DMS79 treated with DMSO at 0.1 percent for 48 hours (cell line): ENCODE measurements around the gene NFKB1.
"Not testable (repeated sequence)": the region's sequence is repeated elsewhere in the genome, so short reads cannot be mapped to it uniquely, and the experiment has no call there.

Source experiments
- DNase-seq: peaks from one replicate; lab custom pipeline; 2025; lab: John Stamatoyannopoulos, UW

Gene NFKB1

DNA sequence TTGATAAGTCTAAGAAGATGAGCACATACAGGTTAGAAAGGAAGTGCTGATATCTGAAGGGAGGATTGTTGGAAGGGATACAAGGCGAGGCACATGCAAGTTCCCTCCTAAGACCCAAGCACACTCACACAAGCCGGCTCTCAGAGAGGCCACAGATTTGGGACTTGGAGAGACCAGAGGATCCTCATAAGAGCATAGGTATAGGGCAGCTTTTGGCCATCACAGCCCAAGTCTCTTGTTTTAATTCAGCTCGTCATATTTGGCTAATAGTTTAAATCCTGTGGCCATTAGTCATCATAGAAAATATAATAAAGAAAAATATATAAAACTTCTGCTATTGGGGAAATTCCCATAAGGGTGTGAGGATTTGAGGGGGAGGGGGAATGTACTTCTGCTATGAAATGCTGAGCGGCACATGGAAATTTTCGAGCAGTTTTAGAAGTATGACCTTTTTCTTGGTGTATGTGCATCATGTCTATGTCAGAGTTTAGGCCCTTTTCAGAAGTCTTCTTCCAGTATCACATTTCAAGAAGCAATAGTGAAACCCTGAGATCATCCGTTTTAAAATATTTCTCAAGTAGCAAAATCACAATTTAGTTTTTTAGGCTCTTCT, 97.7 kb downstream of the NFKB1 start:
- DNase-seq: no peak

DNA sequence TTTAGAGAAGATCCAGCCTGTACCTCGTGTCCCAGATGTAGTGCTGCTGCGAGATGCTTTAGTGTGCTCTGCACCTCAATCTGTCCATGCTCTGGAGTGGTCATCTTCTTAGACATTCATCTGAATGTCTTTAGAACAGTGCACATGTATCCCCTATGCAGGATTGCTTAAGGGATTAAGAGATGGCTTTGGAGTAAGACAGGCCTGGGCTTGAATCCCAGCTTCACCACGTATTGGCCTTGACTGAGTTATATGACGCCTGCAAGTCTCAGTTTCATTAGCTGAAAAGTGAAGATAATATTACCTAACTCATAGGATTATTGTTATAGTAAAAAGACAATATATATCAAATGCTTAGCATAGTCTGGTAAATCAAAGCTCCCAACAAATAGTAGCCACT, 98.3 kb downstream of the NFKB1 start:
- DNase-seq: no peak

DNA sequence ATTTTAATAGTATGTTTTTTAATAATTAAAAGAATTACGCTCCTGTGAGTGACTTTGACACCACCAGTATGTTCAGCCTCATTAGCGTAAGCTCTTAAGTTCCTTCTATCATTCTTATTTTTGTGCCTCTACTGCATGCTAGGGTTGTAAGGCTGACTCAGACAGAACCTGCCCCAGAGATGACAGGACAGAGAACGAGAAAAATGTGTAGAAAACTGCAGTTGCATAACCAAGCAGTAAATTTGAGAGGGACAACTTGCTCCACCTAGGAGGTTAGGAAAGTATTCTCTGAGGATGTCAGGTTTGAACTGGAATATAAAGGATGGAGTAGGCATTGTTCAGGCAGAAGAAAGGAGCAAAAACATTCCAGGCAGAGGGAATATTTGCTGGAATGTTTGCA, 98.7 kb downstream of the NFKB1 start:
- no peak for DNase-seq

DNA sequence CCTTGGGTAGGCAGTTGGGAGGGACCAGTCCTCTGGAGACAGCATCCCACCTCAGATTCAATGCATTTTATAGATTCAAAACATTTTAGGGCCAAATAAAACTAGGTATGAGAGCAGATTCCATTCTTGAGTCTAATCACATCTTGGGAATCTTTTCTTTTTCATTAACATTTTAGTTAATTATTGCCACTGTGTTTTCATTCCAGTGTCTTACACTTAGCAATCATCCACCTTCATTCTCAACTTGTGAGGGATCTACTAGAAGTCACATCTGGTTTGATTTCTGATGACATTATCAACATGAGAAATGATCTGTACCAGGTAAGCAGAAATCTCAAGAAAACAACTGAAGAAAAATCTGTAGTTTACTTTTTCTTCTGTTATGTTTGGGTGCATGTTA, 99.5 kb downstream of the NFKB1 start:
- DNase-seq: no peak

DNA sequence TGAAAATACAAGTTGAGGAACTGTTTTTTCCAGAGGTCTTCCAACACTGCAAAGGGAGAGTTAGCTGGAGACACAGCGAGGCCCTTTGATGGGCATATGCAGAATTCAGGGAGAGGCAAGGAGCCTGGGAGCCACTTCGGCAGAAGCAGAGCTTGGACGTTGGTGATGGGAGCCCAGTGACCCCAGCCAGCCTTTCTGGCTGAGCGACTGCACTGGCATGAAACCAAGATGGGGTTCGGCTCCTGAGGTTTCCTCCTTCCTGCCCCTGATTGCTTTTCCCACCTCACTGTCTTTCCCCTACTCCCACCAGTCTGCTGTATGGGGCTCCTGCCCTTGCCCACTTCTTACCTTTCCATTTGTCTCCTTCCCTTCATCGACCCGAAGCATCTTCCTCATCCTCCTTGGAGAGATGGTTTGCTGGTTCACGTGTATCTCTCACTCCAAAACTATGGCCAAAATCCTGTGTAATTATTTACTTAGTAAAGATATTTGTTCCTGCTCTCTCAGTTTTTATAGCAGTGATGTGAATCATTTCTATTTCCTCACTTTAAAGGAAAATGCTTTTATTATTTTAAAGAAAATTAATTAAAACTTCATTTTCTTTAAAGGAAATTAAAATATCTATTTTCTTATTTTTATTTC, 100.5 kb downstream of the NFKB1 start:
- no peak for DNase-seq

DNA sequence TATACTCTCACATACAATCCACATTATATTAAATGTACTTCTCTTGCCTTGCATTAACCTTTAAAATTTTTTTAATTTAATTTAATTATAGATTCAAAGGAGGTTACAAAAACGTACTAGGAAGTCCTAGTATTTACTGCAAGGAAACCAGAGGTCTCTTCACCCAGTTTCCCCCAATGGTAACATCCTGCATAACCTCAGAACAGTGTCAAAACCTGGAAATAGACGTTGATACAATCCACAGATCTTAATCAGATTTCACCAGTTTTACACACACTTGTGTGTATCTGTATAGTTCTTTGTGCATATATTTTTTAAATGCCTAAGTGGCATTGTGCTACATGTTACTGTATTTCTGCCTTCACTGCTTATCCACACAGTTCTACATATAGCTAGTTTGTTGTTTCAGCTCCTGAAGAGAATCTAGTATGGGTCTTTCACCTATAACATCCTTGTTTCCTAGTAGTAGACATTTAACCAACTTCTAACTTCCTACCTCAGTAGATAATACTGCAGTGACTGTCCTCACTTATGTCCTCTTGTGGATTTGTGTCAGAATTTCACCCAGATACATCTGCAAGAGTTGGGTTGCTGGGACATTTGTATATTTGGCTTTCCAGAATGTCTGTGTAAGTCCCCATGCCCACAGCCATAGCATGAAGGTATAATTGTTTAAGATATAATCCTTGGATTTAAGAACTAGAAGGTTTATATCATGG, 103.2 kb downstream of the NFKB1 start:
- DNase-seq: no peak

DNA sequence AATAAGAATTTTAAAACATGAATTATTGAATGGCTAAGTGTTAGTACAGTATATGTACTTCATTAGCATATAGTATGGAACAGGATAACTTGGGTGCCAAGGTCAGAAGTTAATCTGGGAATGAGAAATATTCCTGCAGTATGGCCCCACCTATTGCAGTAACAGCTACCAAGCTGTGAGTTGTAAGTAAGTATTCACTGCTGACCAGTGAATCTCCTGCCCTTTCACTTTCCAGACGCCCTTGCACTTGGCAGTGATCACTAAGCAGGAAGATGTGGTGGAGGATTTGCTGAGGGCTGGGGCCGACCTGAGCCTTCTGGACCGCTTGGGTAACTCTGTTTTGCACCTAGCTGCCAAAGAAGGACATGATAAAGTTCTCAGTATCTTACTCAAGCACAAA, 105.1 kb downstream of the NFKB1 start:
- no peak for DNase-seq

DNA sequence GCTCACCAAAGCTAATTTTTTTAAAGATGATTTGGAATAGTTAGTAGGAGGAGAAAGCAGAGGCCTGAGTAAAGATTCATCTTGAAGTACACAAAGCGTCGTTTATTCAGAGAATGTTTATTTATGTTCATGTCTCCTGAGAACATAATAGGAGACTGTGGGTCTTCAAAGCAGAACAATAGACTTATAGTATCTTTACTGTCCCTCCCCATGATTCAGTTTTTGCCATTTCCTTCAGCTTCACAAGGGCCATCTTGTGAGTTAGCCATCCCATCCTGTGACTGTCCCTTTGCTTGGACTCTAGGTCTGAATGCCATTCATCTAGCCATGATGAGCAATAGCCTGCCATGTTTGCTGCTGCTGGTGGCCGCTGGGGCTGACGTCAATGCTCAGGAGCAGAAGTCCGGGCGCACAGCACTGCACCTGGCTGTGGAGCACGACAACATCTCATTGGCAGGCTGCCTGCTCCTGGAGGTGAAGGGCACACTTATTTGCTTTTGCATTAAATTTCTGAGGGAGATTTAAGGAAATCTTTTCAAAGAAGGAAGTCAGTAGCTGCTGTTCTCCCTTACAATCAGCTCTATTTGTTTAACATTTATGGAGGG, 105.8 kb downstream of the NFKB1 start:
- no peak for DNase-seq

DNA sequence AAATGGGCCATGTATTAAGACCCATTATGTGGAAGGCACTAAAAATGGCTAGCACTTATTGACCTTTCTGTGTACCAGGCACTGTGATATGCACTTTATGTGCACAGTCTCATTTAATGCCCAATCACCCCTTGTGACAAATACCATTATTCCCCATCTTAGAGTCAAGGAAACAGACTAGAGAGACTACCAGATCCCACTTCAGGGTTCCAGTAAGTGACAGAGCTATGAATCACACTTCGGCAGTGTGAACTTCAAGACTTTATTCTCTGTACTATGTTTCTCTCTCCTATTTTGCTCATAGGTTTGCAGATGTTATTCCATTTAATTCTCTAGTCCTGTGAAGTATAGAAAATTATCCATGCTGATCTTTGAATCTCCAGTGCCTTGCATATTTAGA, 107.0 kb downstream of the NFKB1 start:
- no peak for DNase-seq

DNA sequence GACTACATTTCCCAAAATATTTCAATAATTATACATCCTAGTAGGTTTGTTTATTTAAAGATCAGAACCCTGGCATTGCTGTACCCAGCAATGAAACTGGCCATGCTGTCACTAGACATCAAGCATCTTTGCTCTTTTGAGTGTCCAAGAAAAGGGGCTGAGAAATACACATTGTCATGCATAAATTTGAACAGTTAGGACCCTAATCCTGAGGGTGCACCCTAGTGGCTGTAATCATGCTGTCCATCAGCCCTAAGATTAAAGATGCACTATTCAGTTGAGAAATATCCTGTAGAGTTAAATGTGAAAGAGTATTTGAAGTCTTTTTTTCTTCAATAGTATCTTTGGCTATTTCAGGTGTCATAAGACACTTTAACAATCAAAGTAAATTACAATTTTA, 108.8 kb downstream of the NFKB1 start:
- DNase-seq: no peak

DNA sequence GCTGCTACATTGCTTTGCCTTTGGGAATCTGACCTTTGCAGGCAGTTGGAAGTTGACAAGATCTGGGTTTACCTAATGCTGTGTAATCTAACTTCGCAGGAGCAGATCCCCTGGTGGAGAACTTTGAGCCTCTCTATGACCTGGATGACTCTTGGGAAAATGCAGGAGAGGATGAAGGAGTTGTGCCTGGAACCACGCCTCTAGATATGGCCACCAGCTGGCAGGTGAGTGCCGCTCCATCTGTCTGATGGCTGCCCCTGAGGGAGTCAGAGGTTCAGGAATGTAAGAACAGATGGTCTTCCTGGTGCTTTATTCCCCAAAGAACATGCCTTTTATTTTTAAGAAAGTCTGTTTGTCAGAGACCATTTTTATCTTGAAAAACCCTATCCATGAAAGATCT, 109.3 kb downstream of the NFKB1 start:
- no peak for DNase-seq

DNA sequence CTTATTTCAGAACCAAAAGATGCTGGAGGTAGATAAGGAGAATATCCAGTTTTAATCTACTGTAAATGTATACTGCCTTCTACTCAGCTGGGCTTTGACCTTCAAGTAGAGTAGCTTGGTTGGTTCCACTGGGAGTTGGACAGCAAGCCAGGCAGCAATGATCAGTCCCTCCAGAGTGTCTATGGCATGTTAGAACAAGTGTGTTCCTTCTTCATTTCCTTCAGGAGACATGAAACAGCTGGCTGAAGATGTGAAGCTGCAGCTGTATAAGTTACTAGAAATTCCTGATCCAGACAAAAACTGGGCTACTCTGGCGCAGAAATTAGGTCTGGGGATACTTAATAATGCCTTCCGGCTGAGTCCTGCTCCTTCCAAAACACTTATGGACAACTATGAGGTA, 111.1 kb downstream of the NFKB1 start:
- DNase-seq: no peak

DNA sequence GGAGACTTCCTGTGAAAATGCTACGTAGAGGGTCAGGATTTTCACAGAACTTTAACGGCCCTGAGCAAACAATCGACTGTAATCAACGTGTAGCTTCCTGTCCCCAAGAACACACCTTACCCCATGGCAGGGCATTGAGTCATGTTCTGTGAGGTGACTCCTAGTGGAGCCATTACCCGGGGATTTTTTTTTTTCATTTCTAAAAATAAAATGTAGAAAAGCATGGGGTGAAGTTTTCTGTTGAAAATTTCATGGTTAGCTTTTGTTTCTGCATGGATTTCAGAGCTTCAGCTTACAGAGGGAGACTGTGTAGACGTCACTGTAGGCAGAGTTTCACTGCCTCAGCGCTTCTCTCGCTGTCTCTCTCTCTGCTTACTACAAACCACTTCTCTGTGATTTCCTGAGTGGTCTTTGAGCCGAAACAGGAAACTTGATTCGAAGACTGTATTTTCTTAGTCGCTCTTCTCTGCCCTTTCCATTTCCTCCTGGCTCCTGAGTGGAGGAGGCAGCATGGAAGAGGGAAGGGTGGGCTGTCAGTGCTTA, 111.7 kb downstream of the NFKB1 start:
- DNase-seq: no peak

DNA sequence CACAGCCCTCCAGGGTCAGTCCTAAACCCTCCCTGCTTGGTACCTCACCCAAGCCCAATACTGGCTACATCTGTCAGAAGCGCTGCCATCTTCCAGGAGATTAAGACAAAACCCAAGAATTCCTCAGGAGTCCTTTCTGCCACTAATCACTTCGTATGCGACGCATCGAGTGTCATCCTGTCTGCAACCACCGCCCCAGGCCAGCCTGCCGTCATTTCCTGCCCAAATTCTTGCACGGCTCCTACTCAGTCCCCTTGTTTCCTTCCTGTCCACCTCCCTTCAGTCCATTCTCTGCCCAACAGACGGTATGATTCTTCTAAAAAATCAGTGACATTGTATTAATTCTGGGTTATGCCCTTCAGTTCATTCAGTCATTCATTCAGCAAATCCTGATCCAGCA, 113.6 kb downstream of the NFKB1 start:
- no peak for DNase-seq

DNA sequence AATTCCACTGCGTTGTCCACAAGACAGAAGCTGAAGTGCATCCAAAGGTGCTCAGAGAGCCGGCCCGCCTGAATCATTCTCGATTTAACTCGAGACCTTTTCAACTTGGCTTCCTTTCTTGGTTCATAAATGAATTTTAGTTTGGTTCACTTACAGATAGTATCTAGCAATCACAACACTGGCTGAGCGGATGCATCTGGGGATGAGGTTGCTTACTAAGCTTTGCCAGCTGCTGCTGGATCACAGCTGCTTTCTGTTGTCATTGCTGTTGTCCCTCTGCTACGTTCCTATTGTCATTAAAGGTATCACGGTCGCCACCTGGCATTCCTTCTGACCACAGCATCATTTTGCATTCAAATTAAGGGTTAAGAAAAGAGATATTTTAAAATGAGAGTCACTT, 115.5 kb downstream of the NFKB1 start:
- no peak for DNase-seq

DNA sequence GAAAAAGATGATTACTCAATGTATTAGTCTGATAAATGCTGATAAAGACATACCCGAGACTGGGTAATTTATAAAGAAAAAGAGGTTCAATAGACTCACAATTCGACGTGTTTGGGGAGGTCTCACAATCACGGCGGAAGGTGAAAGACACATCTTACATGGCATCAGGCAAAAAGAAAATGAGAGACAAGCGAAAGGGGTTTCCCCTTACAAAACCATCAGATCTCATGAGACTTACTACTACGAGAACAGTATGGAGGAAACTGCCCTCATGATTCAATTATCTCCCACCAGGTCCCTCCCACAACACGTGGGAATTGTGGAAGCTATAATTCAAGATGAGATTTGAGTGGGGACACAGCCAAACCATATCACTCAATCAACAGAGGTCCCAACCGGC, 117.9 kb downstream of the NFKB1 start:
- DNase-seq: not testable (repeated sequence)

DNA sequence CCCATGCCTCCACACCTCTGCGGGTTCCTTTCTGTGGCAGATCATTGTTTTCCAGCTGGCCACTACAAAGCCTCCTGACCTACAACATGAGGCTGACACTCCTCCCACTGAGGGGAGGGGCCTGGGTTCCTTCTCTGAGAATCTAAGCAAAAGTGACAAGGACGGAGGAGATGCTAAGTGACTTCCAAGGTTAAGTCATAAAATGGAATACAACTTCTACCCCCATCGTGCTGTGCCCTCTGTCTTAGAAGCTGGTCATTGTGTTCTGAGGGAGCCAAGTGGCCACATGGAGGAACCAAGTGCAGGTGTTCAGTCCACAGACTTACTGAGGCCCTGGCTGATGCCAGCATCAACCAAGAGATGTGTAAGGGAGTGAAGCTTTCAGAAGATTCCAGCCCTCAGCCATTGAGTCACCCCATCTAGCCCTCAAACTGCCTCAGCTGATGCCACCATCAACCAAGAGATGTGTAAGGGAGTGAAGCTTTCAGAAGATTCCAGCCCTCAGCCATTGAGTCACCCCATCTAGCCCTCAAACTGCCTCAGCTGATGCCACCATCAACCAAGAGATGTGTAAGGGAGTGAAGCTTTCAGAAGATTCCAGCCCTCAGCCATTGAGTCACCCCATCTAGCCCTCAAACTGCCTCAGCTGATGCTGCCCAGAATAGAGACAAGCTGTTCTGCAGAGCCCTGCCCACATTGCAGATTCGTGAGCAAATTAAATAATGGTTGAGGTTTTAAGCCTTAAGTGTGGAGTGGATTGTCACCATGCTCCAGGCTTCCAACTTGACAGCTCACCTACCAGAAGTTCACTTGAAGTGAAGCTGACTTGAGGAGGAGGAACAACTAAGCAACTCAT, 118.8 kb downstream of the NFKB1 start:
- not testable (repeated sequence) for DNase-seq

DNA sequence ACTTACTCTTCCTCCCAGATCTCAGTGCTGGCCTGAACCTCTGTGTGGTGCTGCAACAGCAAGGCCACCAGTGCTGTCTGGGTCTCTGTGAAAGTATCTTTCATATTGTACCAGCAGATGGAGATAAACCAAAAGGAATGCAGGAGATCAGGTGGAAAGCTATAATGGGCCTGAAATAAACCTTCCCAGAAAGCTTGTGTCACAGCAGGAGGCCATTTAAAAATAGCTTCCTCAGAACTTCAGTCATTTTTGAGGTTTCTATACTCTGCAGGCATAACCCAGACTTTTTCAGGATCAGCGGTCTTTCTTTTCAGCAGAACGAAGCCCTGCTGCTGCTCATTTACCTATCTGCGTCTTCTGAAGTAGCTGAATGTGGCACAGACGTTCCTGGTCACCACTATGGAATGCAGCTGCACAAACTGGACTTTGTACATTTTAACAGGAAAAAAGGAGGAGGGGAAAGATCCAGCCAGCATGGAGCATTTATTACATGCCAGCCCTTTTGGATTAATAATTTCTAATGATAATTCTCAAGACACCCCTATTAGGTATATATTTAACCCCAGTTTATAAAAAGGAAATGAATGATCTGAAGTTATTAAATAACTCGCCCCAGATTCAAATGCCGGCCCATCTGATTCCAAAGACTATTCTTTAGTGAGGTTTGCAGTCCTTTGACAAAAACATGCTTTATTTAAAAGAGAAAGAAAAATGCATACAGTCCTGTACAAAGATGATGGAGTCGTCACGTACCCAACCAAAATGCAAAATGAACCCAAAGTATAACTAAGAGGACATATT, 119.7 kb downstream of the NFKB1 start:
- peak; percentile 14 for DNase-seq

DNA sequence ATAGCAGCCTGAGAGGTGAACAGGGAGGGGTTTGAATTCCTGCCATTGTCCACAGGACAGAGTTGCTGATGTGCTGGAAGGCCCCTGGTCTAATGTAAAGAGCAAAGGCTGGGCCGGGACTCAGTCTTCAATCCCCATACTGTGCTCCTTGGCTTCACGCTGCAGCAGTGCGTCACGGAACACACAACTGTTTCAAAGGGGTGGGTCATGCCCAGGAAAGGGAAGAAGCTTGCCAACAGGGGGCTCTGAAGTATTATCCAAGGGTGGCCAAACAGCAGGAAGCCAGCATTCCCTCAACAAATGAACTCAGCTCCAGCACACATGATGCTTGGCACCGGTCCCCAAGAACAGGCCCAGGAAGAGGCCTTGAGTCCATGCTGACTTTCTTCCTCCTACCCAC, 122.5 kb downstream of the NFKB1 start:
- no peak for DNase-seq

DNA sequence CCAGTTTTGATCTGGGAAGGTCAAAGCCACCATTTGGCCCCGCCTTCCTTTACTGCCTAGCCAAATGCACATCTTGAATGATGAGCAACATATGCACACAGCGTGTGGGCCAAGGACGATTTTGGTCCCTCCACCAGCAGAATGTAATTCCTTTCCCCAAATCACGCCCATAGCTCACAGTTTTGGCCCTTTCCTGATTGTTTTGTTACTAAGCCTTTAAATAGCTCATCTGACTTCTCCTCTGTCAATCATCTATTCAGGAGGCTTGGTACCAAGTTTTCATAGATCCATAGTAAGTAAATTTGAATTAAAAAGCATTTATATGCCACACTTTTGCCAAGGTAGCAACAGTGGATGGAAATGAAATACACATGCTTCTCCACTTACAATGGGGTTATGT, 123.3 kb downstream of the NFKB1 start:
- DNase-seq: no peak
